ENCODE measurements around the gene RBM38. TPM values are rescaled to one million over a fixed set of nuclear protein-coding genes. Genes with fewer than 3 reads are reported as not detected.

The RBM38 gene
- total and polyA plus RNA-seq, 10 of the 15 experiments (the other 5 are each of a cell fraction or from before 2014, with no cell fraction given): 0.32 to 118 (median 25.2) TPM

- no peak for TF ChIP-seq BMI1 (IDR thresholded peaks at IDR 0.05; ENCODE audit: borderline replicate concordance)
- TF ChIP-seq, protein P1, sequence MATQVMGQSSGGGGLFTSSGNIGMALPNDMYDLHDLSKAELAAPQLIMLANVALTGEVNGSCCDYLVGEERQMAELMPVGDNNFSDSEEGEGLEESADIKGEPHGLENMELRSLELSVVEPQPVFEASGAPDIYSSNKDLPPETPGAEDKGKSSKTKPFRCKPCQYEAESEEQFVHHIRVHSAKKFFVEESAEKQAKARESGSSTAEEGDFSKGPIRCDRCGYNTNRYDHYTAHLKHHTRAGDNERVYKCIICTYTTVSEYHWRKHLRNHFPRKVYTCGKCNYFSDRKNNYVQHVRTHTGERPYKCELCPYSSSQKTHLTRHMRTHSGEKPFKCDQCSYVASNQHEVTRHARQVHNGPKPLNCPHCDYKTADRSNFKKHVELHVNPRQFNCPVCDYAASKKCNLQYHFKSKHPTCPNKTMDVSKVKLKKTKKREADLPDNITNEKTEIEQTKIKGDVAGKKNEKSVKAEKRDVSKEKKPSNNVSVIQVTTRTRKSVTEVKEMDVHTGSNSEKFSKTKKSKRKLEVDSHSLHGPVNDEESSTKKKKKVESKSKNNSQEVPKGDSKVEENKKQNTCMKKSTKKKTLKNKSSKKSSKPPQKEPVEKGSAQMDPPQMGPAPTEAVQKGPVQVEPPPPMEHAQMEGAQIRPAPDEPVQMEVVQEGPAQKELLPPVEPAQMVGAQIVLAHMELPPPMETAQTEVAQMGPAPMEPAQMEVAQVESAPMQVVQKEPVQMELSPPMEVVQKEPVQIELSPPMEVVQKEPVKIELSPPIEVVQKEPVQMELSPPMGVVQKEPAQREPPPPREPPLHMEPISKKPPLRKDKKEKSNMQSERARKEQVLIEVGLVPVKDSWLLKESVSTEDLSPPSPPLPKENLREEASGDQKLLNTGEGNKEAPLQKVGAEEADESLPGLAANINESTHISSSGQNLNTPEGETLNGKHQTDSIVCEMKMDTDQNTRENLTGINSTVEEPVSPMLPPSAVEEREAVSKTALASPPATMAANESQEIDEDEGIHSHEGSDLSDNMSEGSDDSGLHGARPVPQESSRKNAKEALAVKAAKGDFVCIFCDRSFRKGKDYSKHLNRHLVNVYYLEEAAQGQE (IDR thresholded peaks at IDR 0.05; ENCODE audit: low read depth, low read length): no peak
- TF ChIP-seq ZNF274 (IDR thresholded peaks at IDR 0.05; ENCODE audit: insufficient read depth, insufficient read length): no peak
- TF ChIP-seq, protein P2, sequence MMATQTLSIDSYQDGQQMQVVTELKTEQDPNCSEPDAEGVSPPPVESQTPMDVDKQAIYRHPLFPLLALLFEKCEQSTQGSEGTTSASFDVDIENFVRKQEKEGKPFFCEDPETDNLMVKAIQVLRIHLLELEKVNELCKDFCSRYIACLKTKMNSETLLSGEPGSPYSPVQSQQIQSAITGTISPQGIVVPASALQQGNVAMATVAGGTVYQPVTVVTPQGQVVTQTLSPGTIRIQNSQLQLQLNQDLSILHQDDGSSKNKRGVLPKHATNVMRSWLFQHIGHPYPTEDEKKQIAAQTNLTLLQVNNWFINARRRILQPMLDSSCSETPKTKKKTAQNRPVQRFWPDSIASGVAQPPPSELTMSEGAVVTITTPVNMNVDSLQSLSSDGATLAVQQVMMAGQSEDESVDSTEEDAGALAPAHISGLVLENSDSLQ (IDR thresholded peaks at IDR 0.05): peak; percentile 35; the same call in 1 of the 2 replicates
- no peak for TF ChIP-seq SUZ12 (IDR thresholded peaks at IDR 0.05; ENCODE audit: unreplicated experiment)
- no peak for TF ChIP-seq KAT2A (conservative IDR thresholded peaks at IDR 0.05; ENCODE audit: control insufficient read depth, low read depth, low read length)
- peak; percentile 39; the same call in 1 of the 2 replicates for TF ChIP-seq JUND (IDR thresholded peaks at IDR 0.05; ENCODE audit: low read depth, low read length)
- no peak for TF ChIP-seq MYC (IDR thresholded peaks at IDR 0.05; ENCODE audit: insufficient read depth, insufficient read length, insufficient replicate concordance, low read length, severe bottlenecking)
- no peak for TF ChIP-seq SMAD5 (IDR thresholded peaks at IDR 0.05; ENCODE audit: low read depth)
- TF ChIP-seq POLR2AphosphoS2 (IDR thresholded peaks at IDR 0.05; ENCODE audit: low read depth, low read length): 0 out of 2 replicates have a peak, but pooled peaks have one; percentile 15
- TF ChIP-seq RAD51 (IDR thresholded peaks at IDR 0.05): no peak
- peak; percentile 34; the same call in 1 of the 2 replicates for TF ChIP-seq RB1 (IDR thresholded peaks at IDR 0.05; ENCODE audit: borderline replicate concordance)
- TF ChIP-seq SPI1 (IDR thresholded peaks at IDR 0.05; ENCODE audit: borderline replicate concordance, insufficient read depth, low read depth, low read length): no peak
- no peak for TF ChIP-seq NKRF (conservative IDR thresholded peaks at IDR 0.05)
- no peak for TF ChIP-seq ASH2L (IDR thresholded peaks at IDR 0.05; ENCODE audit: borderline replicate concordance, low read depth)
- no peak for TF ChIP-seq SMARCA5 (IDR thresholded peaks at IDR 0.05)
- TF ChIP-seq BRCA1 (IDR thresholded peaks at IDR 0.05; ENCODE audit: low read depth, low read length): no peak
- no peak for TF ChIP-seq MEF2A (IDR thresholded peaks at IDR 0.05; ENCODE audit: insufficient read depth, low read depth, low read length)
- TF ChIP-seq LARP7 (IDR thresholded peaks at IDR 0.05): peak; percentile 36; the same call in 1 of the 2 replicates
- peak in 1 of 2 experiments; percentile 33; a peak in 1 of 4 replicates for TF ChIP-seq EP300 (IDR thresholded peaks at IDR 0.05; ENCODE audit: borderline replicate concordance in 1 of 2, control insufficient read depth in 1 of 2, low read depth in 2 of 2, low read length in 2 of 2)
- TF ChIP-seq RELB (IDR thresholded peaks at IDR 0.05; ENCODE audit: low read depth): no peak
- no peak; the same call in 1 of the 2 replicates for TF ChIP-seq DPF2 (IDR thresholded peaks at IDR 0.05)
Measured at GRCh38 chr20:57400821-57401564, 9.8 kb downstream of the RBM38 start (continued).

Data from GM12878 (cell line).